GM15510 (cell line): ENCODE results near the gene MCF2L2.

Experiments
- POLR2A ChIP-seq: IDR thresholded peaks from 3 replicates; pipeline ENCODE4 v1.6.1; 2011; ENCODE audit warnings: borderline replicate concordance; ENCODE audit not compliant: insufficient read length; ENCODE audit errors: extremely low read depth

Gene MCF2L2

GRCh38 chr3:183197734-183198133, 230.7 kb downstream of the MCF2L2 start:
- TF ChIP-seq POLR2A = no peak

GRCh38 chr3:183195266-183195665, 233.2 kb downstream of the MCF2L2 start:
- no peak for TF ChIP-seq POLR2A

- TF ChIP-seq POLR2A = no peak
Measured at GRCh38 chr3:183193762-183194689, 234.4 kb downstream of the MCF2L2 start.

DNA sequence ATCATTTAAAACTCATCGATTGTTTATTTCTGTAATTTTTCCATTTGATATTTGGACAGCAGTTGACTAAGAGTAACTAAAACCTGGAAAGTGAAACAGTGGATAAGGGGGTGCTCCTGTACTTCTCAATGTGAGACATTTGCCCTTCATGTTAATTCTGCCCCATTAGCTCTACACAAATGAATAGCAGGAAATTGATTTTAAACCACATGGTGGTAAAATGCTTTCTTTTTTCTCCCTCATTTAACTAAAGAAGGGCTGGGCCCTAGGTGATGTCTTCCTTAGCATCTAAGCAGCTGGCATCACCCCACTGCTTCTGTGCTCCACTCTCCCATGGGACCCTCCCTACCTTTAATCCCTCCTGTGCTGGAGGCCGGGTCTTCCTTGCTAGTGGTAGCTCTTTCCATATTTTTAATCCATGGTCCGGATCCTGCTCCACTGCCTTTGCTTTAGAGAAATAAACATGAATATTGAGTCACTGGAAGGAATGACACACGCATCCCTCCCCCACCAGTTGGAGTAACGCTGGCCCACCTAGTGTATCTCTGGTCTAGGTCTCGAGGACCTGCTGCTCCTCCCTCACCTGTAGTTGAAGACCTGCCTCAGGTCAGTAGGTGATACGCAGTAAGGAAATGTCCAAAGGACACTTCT, 235.6 kb downstream of the MCF2L2 start:
- no peak for TF ChIP-seq POLR2A

DNA sequence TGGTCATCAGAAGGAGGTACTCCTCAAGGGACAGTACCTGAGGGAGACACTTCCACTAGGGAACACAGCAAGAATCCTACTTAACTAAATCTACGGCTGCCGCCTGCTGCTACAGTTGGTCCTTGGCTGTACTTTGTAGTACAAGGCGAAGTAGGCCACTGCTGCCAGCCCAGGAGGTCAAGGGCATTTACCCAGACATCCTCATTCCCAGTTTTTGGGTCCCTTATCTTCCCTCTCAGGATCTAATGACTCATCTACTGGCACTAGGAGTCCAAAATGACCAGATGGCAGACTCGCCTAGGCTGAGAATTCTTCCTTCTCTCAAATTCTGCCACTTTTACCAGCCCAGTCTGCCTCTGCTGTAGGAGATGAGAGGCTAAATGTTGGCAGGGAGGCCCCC, 238.8 kb downstream of the MCF2L2 start:
- no peak for TF ChIP-seq POLR2A

- no peak for TF ChIP-seq POLR2A
Measured at GRCh38 chr3:183188895-183189462, 239.4 kb downstream of the MCF2L2 start.

- no peak for TF ChIP-seq POLR2A
Measured at GRCh38 chr3:183185696-183186095, 242.7 kb downstream of the MCF2L2 start.

- no peak for TF ChIP-seq POLR2A
Measured at GRCh38 chr3:183182732-183183610, 245.4 kb downstream of the MCF2L2 start.

DNA sequence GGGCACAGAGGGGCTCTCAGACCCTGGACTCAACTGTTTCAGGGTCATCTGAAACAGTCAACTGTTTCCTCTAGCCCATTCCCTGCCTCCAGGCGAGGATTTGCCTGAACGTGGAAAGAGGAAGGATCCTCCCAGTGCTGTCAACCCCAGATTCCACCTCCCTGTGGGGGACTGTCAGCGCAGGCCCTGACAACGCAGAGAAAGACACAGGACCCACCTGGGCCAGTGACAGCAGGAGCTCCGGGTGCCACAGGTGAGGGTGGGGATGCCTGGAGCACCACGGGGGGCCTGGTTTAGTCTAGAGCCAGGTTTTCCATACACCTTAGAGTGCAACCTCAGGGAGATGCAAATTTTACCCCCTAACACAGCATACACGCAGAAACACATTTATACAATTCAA, 246.3 kb downstream of the MCF2L2 start:
- no peak for TF ChIP-seq POLR2A

DNA sequence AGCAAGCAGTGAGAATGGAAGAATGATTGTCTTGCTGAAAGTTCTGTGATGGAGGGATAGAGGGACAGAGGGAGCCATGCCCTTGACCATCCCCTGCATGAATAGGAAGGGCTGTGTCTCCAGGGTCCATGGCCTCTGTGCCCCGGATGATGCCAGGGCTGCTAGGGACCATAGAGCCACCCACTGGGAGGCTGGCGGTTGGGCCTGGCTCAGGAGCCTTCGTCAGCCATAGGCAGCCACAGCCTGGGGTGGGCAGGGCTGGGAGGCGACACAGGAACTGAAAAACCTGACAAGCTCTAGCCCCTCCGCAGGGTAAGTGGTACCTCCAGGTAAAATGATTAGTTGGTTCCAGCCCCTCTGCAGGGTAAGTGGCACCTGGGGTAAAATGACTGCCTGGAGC, 246.8 kb downstream of the MCF2L2 start:
- no peak for TF ChIP-seq POLR2A

DNA sequence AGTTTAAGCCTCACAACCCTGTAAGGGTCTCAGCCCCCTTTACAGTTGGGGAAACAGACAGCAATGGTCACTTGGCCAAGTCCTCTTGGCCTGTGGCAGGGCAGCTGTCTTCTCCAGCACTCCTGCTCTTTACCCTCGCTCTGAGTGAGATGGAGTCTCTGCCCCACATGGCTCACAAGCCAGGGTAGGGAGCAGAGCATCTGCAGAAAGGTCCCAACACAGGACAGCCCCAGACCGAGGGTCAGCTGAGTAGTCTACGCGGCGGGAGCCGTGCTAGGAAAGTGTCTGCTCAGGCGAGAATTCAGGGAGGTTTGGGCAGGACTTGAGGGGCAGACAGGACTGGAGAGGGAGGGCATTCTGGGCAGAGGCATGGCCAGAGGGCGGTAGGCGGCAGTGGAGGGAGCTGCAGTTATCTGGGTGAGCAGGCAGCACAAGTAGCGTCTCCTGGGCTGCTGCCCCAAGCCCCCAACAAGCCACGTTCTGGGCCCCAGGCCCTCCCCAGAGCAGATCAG, 247.6 kb downstream of the MCF2L2 start:
- no peak for TF ChIP-seq POLR2A

GRCh38 chr3:183180110-183180783, 248.2 kb downstream of the MCF2L2 start:
- TF ChIP-seq POLR2A = no peak

- no peak for TF ChIP-seq POLR2A
Measured at GRCh38 chr3:183178833-183179549, 249.4 kb downstream of the MCF2L2 start.
